ENCODE results near the gene ZFP92. TPM values are rescaled to one million over a fixed set of nuclear protein-coding genes. Genes with fewer than 3 reads are reported as not detected.
A peak's percentile ranks its signal among the peaks of the same experiment; 100 is the strongest.

Gene ZFP92
- total RNA-seq (0.62 TPM), polyA plus RNA-seq (ENCODE audit: insufficient read depth in 1 of 8, insufficient read length in 8 of 8, low replicate concordance in 1 of 8) (1 to 10 TPM in 2 of 8 donors, under 1 TPM in 6; 0.72 to 1.1 (median 0.89) TPM)
- long read RNA-seq, donor 1, result 0 reads
- long read RNA-seq, donor 2, result 0 reads
- long read RNA-seq, donor 3, result 0 reads
- long read RNA-seq, donor 4, result 0 reads
- long read RNA-seq, donor 5, result 0 reads
- long read RNA-seq, donor 6, result 0 reads
- long read RNA-seq, donor 7, result 0 reads
- long read RNA-seq, donor 8, result 0 reads
- long read RNA-seq, donor 9, result 0 reads
- long read RNA-seq, donor 10, result 0 reads
- long read RNA-seq, donor 11, result 0 reads

- peak within 1 kb of the TSS; percentile 46 for H3K4me3 ChIP-seq (ENCODE audit: low read length)
- no peaks in the 10 kb centered on the region for H3K9me3 ChIP-seq (replicated peaks; ENCODE audit: control insufficient read depth, low read depth, low read length)
- WGBS (ENCODE audit: insufficient coverage), result 27% methylated on average over 75 of the region's 75 CpGs
- peaks cover 18% of the 10 kb centered on the region for H3K4me1 ChIP-seq (ENCODE audit: control insufficient read depth, insufficient read depth, low read length)
- H3K27me3 ChIP-seq (ENCODE audit: control insufficient read depth, insufficient read depth, low read length), result peaks cover 7% of the 10 kb centered on the region
- DNase-seq, result peak; percentile 23
- H3K36me3 ChIP-seq (ENCODE audit: control insufficient read depth, insufficient read depth, low read length), result no peaks in the 10 kb centered on the region
- no peak within 1 kb of the TSS for H3K27ac ChIP-seq (ENCODE audit: low read length)
These were observed at the start of gene ZFP92 for GRCh38 chrX:153411255-153411987. ZFP92 (plus strand) TSS chrX:153411472; CDS start chrX:153418323, 6,851 bp downstream.

- Histone ChIP-seq H3K4me1 (ENCODE audit: control insufficient read depth, insufficient read depth, low read length) (no peaks in the 10 kb centered on the region), H3K9me3 (replicated peaks; ENCODE audit: control insufficient read depth, low read depth, low read length) (peaks cover 2% of the 10 kb centered on the region), H3K4me3 (ENCODE audit: low read length) (no peak overlapping the region), H3K36me3 (ENCODE audit: control insufficient read depth, insufficient read depth, low read length) (no peaks in the 10 kb centered on the region), H3K27ac (ENCODE audit: low read length) (no peak overlapping the region), H3K27me3 (ENCODE audit: control insufficient read depth, insufficient read depth, low read length) (peaks cover 2% of the 10 kb centered on the region)
- WGBS (ENCODE audit: insufficient coverage), result no CpG with 5 or more reads among the region's 2 CpGs
- no peak for DNase-seq
These were observed 49.4 kb upstream of the ZFP92 start for GRCh38 chrX:153361781-153362397.

GRCh38 chrX:153365670-153366069 is 45.6 kb upstream of the ZFP92 start:
- H3K4me1 ChIP-seq (ENCODE audit: control insufficient read depth, insufficient read depth, low read length), result no peaks in the 10 kb centered on the region
- H3K36me3 ChIP-seq (ENCODE audit: control insufficient read depth, insufficient read depth, low read length), result no peaks in the 10 kb centered on the region
- H3K9me3 ChIP-seq (replicated peaks; ENCODE audit: control insufficient read depth, low read depth, low read length), result no peaks in the 10 kb centered on the region
- no peak overlapping the region for H3K27ac ChIP-seq (ENCODE audit: low read length)
- H3K27me3 ChIP-seq (ENCODE audit: control insufficient read depth, insufficient read depth, low read length), result peaks cover 2% of the 10 kb centered on the region
- DNase-seq, result no peak
- no peak overlapping the region for H3K4me3 ChIP-seq (ENCODE audit: low read length)
- no CpG with 5 or more reads among the region's 4 CpGs for WGBS (ENCODE audit: insufficient coverage)

- Histone ChIP-seq H3K4me1 (ENCODE audit: control insufficient read depth, insufficient read depth, low read length) (no peaks in the 10 kb centered on the region), H3K27me3 (ENCODE audit: control insufficient read depth, insufficient read depth, low read length) (peaks cover 2% of the 10 kb centered on the region), H3K4me3 (ENCODE audit: low read length) (no peak overlapping the region), H3K27ac (ENCODE audit: low read length) (no peak overlapping the region), H3K36me3 (ENCODE audit: control insufficient read depth, insufficient read depth, low read length) (no peaks in the 10 kb centered on the region), H3K9me3 (replicated peaks; ENCODE audit: control insufficient read depth, low read depth, low read length) (no peaks in the 10 kb centered on the region)
- no CpG with 5 or more reads among the region's 3 CpGs for WGBS (ENCODE audit: insufficient coverage)
- no peak for DNase-seq
These were observed 45.2 kb upstream of the ZFP92 start for GRCh38 chrX:153366119-153366518.

- Histone ChIP-seq H3K27me3 (ENCODE audit: control insufficient read depth, insufficient read depth, low read length) (peaks cover 2% of the 10 kb centered on the region), H3K36me3 (ENCODE audit: control insufficient read depth, insufficient read depth, low read length) (no peaks in the 10 kb centered on the region), H3K4me3 (ENCODE audit: low read length) (no peak overlapping the region), H3K4me1 (ENCODE audit: control insufficient read depth, insufficient read depth, low read length) (no peaks in the 10 kb centered on the region), H3K9me3 (replicated peaks; ENCODE audit: control insufficient read depth, low read depth, low read length) (no peaks in the 10 kb centered on the region), H3K27ac (ENCODE audit: low read length) (no peak overlapping the region)
- WGBS (ENCODE audit: insufficient coverage), result no CpG with 5 or more reads among the region's 5 CpGs
- no peak for DNase-seq
These were observed 44.3 kb upstream of the ZFP92 start for GRCh38 chrX:153366878-153367538.

GRCh38 chrX:153370293-153371055 is 40.8 kb upstream of the ZFP92 start:
- Histone ChIP-seq H3K4me1 (ENCODE audit: control insufficient read depth, insufficient read depth, low read length) (no peaks in the 10 kb centered on the region), H3K27me3 (ENCODE audit: control insufficient read depth, insufficient read depth, low read length) (no peaks in the 10 kb centered on the region), H3K36me3 (ENCODE audit: control insufficient read depth, insufficient read depth, low read length) (no peaks in the 10 kb centered on the region), H3K4me3 (ENCODE audit: low read length) (no peak overlapping the region), H3K9me3 (replicated peaks; ENCODE audit: control insufficient read depth, low read depth, low read length) (no peaks in the 10 kb centered on the region), H3K27ac (ENCODE audit: low read length) (no peak overlapping the region)
- no peak for DNase-seq
- 17% methylated on average over 1 of the region's 8 CpGs for WGBS (ENCODE audit: insufficient coverage)

GRCh38 chrX:153371256-153371655 is 40.0 kb upstream of the ZFP92 start:
- Histone ChIP-seq H3K4me3 (ENCODE audit: low read length) (no peak overlapping the region), H3K27me3 (ENCODE audit: control insufficient read depth, insufficient read depth, low read length) (no peaks in the 10 kb centered on the region), H3K4me1 (ENCODE audit: control insufficient read depth, insufficient read depth, low read length) (no peaks in the 10 kb centered on the region), H3K36me3 (ENCODE audit: control insufficient read depth, insufficient read depth, low read length) (no peaks in the 10 kb centered on the region), H3K27ac (ENCODE audit: low read length) (no peak overlapping the region), H3K9me3 (replicated peaks; ENCODE audit: control insufficient read depth, low read depth, low read length) (peaks cover 2% of the 10 kb centered on the region)
- no peak for DNase-seq
- 61% methylated on average over 2 of the region's 3 CpGs for WGBS (ENCODE audit: insufficient coverage)

GRCh38 chrX:153372949-153373348 is 38.3 kb upstream of the ZFP92 start:
- Histone ChIP-seq H3K27ac (ENCODE audit: low read length) (no peak overlapping the region), H3K9me3 (replicated peaks; ENCODE audit: control insufficient read depth, low read depth, low read length) (peaks cover 5% of the 10 kb centered on the region), H3K36me3 (ENCODE audit: control insufficient read depth, insufficient read depth, low read length) (no peaks in the 10 kb centered on the region), H3K27me3 (ENCODE audit: control insufficient read depth, insufficient read depth, low read length) (no peaks in the 10 kb centered on the region), H3K4me3 (ENCODE audit: low read length) (no peak overlapping the region), H3K4me1 (ENCODE audit: control insufficient read depth, insufficient read depth, low read length) (no peaks in the 10 kb centered on the region)
- no peak for DNase-seq

- H3K4me1 ChIP-seq (ENCODE audit: control insufficient read depth, insufficient read depth, low read length), result no peaks in the 10 kb centered on the region
- no peak overlapping the region for H3K4me3 ChIP-seq (ENCODE audit: low read length)
- peaks cover 5% of the 10 kb centered on the region for H3K9me3 ChIP-seq (replicated peaks; ENCODE audit: control insufficient read depth, low read depth, low read length)
- no peak for DNase-seq
- 84% methylated on average over 6 of the region's 7 CpGs for WGBS (ENCODE audit: insufficient coverage)
- no peaks in the 10 kb centered on the region for H3K27me3 ChIP-seq (ENCODE audit: control insufficient read depth, insufficient read depth, low read length)
- no peaks in the 10 kb centered on the region for H3K36me3 ChIP-seq (ENCODE audit: control insufficient read depth, insufficient read depth, low read length)
- no peak overlapping the region for H3K27ac ChIP-seq (ENCODE audit: low read length)
These were observed 36.8 kb upstream of the ZFP92 start for GRCh38 chrX:153374426-153374825.

Data from muscle of leg (tissue), 16 donors.